ENCODE measurements around the gene SPECC1.
A peak's percentile ranks its signal among the peaks of the same experiment; 100 is the strongest.

The SPECC1 gene

GRCh38 chr17:20095336-20096080 lies 86.3 kb downstream of the SPECC1 start:
- Histone ChIP-seq H3K23ac (ENCODE audit: low read length) (no peak overlapping the region), H2BK12ac (ENCODE audit: low read length) (no peak overlapping the region), H3K18ac (ENCODE audit: low read length) (no peak overlapping the region), H3K27ac (ENCODE audit: low read depth, low read length) (no peak overlapping the region), H2AFZ (ENCODE audit: insufficient read depth, low read length, poor library complexity) (no peak overlapping the region), H4K91ac (ENCODE audit: low read depth, low read length) (no peak overlapping the region), H4K8ac (ENCODE audit: low read depth, low read length) (no peak overlapping the region), H2BK120ac (ENCODE audit: insufficient read depth, low read length, poor library complexity) (no peak overlapping the region), H3K79me2 (ENCODE audit: control insufficient read depth, insufficient read depth, low read length, poor library complexity) (no peaks in the 10 kb centered on the region), H3K79me1 (ENCODE audit: low read length) (no peaks in the 10 kb centered on the region), H2BK5ac (ENCODE audit: low read depth, low read length, poor library complexity) (no peak overlapping the region), H4K12ac (ENCODE audit: low read depth, low read length) (no peak overlapping the region), H3K9me3 (ENCODE audit: insufficient read depth, low read depth, low read length) (no peaks in the 10 kb centered on the region), H3K4me1 (ENCODE audit: control insufficient read depth in 1 of 2, insufficient read depth in 2 of 2, low read length in 2 of 2) (peaks cover 0 to 5% of the 10 kb centered on the region in 2 experiments), H3K27me3 (ENCODE audit: insufficient read depth, low read length) (no peaks in the 10 kb centered on the region), H3K9ac (ENCODE audit: low read length) (no peak overlapping the region), H3K4me3 (ENCODE audit: low read depth, low read length) (no peak overlapping the region), H3K14ac (ENCODE audit: low read length) (no peak overlapping the region), H3K4me2 (ENCODE audit: low read length) (no peak overlapping the region), H2AK5ac (ENCODE audit: low read length) (no peak overlapping the region), H3K36me3 (ENCODE audit: control insufficient read depth in 1 of 2, insufficient read depth in 2 of 2, low read length in 2 of 2) (no peaks in the 10 kb centered on the region), H3K4ac (ENCODE audit: low read depth, low read length) (no peak overlapping the region)
- WGBS (ENCODE audit: extremely low coverage, insufficient coverage, insufficient read length): no CpG with 5 or more reads among the region's 18 CpGs
- DNase-seq: peak; percentile 17 to 42

GRCh38 chr17:20096430-20096829 lies 87.3 kb downstream of the SPECC1 start:
- peaks cover 0 to 3% of the 10 kb centered on the region in 2 experiments for H3K4me1 ChIP-seq (ENCODE audit: control insufficient read depth in 1 of 2, insufficient read depth in 2 of 2, low read length in 2 of 2)
- no peak overlapping the region for H2BK5ac ChIP-seq (ENCODE audit: low read depth, low read length, poor library complexity)
- no peaks in the 10 kb centered on the region for H3K9me3 ChIP-seq (ENCODE audit: insufficient read depth, low read depth, low read length)
- no peaks in the 10 kb centered on the region for H3K79me1 ChIP-seq (ENCODE audit: low read length)
- H3K4ac ChIP-seq (ENCODE audit: low read depth, low read length): no peak overlapping the region
- no peak overlapping the region for H3K27ac ChIP-seq (ENCODE audit: low read depth, low read length)
- H3K9ac ChIP-seq (ENCODE audit: low read length): no peak overlapping the region
- H3K4me3 ChIP-seq (ENCODE audit: low read depth, low read length): no peak overlapping the region
- H3K79me2 ChIP-seq (ENCODE audit: control insufficient read depth, insufficient read depth, low read length, poor library complexity): no peaks in the 10 kb centered on the region
- no peaks in the 10 kb centered on the region for H3K36me3 ChIP-seq (ENCODE audit: control insufficient read depth in 1 of 2, insufficient read depth in 2 of 2, low read length in 2 of 2)
- no peak for DNase-seq
- no peak overlapping the region for H3K23ac ChIP-seq (ENCODE audit: low read length)
- H2BK12ac ChIP-seq (ENCODE audit: low read length): no peak overlapping the region
- H2BK120ac ChIP-seq (ENCODE audit: insufficient read depth, low read length, poor library complexity): no peak overlapping the region
- H3K18ac ChIP-seq (ENCODE audit: low read length): no peak overlapping the region
- H3K27me3 ChIP-seq (ENCODE audit: insufficient read depth, low read length): no peaks in the 10 kb centered on the region
- no CpG with 5 or more reads among the region's 8 CpGs for WGBS (ENCODE audit: extremely low coverage, insufficient coverage, insufficient read length)
- H3K14ac ChIP-seq (ENCODE audit: low read length): no peak overlapping the region
- no peak overlapping the region for H4K8ac ChIP-seq (ENCODE audit: low read depth, low read length)
- no peak overlapping the region for H2AK5ac ChIP-seq (ENCODE audit: low read length)
- H3K4me2 ChIP-seq (ENCODE audit: low read length): no peak overlapping the region
- no peak overlapping the region for H4K91ac ChIP-seq (ENCODE audit: low read depth, low read length)
- no peak overlapping the region for H4K12ac ChIP-seq (ENCODE audit: low read depth, low read length)
- H2AFZ ChIP-seq (ENCODE audit: insufficient read depth, low read length, poor library complexity): no peak overlapping the region

GRCh38 chr17:20097330-20097729 lies 88.2 kb downstream of the SPECC1 start:
- H3K79me1 ChIP-seq (ENCODE audit: low read length): no peaks in the 10 kb centered on the region

GRCh38 chr17:20098314-20098713 lies 89.2 kb downstream of the SPECC1 start:
- H3K4me2 ChIP-seq (ENCODE audit: low read length): no peak overlapping the region
- H3K79me2 ChIP-seq (ENCODE audit: control insufficient read depth, insufficient read depth, low read length, poor library complexity): no peaks in the 10 kb centered on the region
- peaks cover 1% of the 10 kb centered on the region for H3K9me3 ChIP-seq (ENCODE audit: insufficient read depth, low read depth, low read length)
- no CpG with 5 or more reads among the region's 7 CpGs for WGBS (ENCODE audit: extremely low coverage, insufficient coverage, insufficient read length)
- H3K27me3 ChIP-seq (ENCODE audit: insufficient read depth, low read length): no peaks in the 10 kb centered on the region
- no peak for DNase-seq
- no peak overlapping the region for H3K14ac ChIP-seq (ENCODE audit: low read length)
- no peak overlapping the region for H3K23ac ChIP-seq (ENCODE audit: low read length)
- no peak overlapping the region for H4K8ac ChIP-seq (ENCODE audit: low read depth, low read length)
- no peaks in the 10 kb centered on the region for H3K79me1 ChIP-seq (ENCODE audit: low read length)
- no peak overlapping the region for H4K12ac ChIP-seq (ENCODE audit: low read depth, low read length)
- H3K4me3 ChIP-seq (ENCODE audit: low read depth, low read length): no peak overlapping the region
- H3K36me3 ChIP-seq (ENCODE audit: control insufficient read depth in 1 of 2, insufficient read depth in 2 of 2, low read length in 2 of 2): no peaks in the 10 kb centered on the region
- H3K4me1 ChIP-seq (ENCODE audit: control insufficient read depth in 1 of 2, insufficient read depth in 2 of 2, low read length in 2 of 2): no peaks in the 10 kb centered on the region
- H3K4ac ChIP-seq (ENCODE audit: low read depth, low read length): no peak overlapping the region
- H2AK5ac ChIP-seq (ENCODE audit: low read length): no peak overlapping the region
- no peak overlapping the region for H3K18ac ChIP-seq (ENCODE audit: low read length)
- no peak overlapping the region for H4K91ac ChIP-seq (ENCODE audit: low read depth, low read length)
- H2BK120ac ChIP-seq (ENCODE audit: insufficient read depth, low read length, poor library complexity): no peak overlapping the region
- no peak overlapping the region for H3K27ac ChIP-seq (ENCODE audit: low read depth, low read length)
- H2BK12ac ChIP-seq (ENCODE audit: low read length): no peak overlapping the region
- H3K9ac ChIP-seq (ENCODE audit: low read length): no peak overlapping the region
- no peak overlapping the region for H2AFZ ChIP-seq (ENCODE audit: insufficient read depth, low read length, poor library complexity)
- H2BK5ac ChIP-seq (ENCODE audit: low read depth, low read length, poor library complexity): no peak overlapping the region

More at GRCh38 chr17:20097330-20097729, 88.2 kb downstream of the SPECC1 start:
- H2BK5ac ChIP-seq (ENCODE audit: low read depth, low read length, poor library complexity): no peak overlapping the region
- H2BK120ac ChIP-seq (ENCODE audit: insufficient read depth, low read length, poor library complexity): no peak overlapping the region
- H4K8ac ChIP-seq (ENCODE audit: low read depth, low read length): no peak overlapping the region
- H3K4ac ChIP-seq (ENCODE audit: low read depth, low read length): no peak overlapping the region
- H3K36me3 ChIP-seq (ENCODE audit: control insufficient read depth in 1 of 2, insufficient read depth in 2 of 2, low read length in 2 of 2): no peaks in the 10 kb centered on the region
- WGBS (ENCODE audit: extremely low coverage, insufficient coverage, insufficient read length): no CpG with 5 or more reads among the region's 6 CpGs
- H3K9ac ChIP-seq (ENCODE audit: low read length): no peak overlapping the region
- no peak overlapping the region for H3K23ac ChIP-seq (ENCODE audit: low read length)
- no peak overlapping the region for H2AK5ac ChIP-seq (ENCODE audit: low read length)
- no peaks in the 10 kb centered on the region for H3K4me1 ChIP-seq (ENCODE audit: control insufficient read depth in 1 of 2, insufficient read depth in 2 of 2, low read length in 2 of 2)
- no peak overlapping the region for H3K14ac ChIP-seq (ENCODE audit: low read length)
- H3K9me3 ChIP-seq (ENCODE audit: insufficient read depth, low read depth, low read length): peaks cover 1% of the 10 kb centered on the region
- H2AFZ ChIP-seq (ENCODE audit: insufficient read depth, low read length, poor library complexity): no peak overlapping the region
- H3K79me2 ChIP-seq (ENCODE audit: control insufficient read depth, insufficient read depth, low read length, poor library complexity): no peaks in the 10 kb centered on the region
- H2BK12ac ChIP-seq (ENCODE audit: low read length): no peak overlapping the region
- DNase-seq: peak in 1 of 2 donors; percentile 16
- no peak overlapping the region for H3K4me3 ChIP-seq (ENCODE audit: low read depth, low read length)
- no peak overlapping the region for H4K91ac ChIP-seq (ENCODE audit: low read depth, low read length)
- no peak overlapping the region for H3K27ac ChIP-seq (ENCODE audit: low read depth, low read length)
- no peaks in the 10 kb centered on the region for H3K27me3 ChIP-seq (ENCODE audit: insufficient read depth, low read length)
- no peak overlapping the region for H3K18ac ChIP-seq (ENCODE audit: low read length)
- no peak overlapping the region for H4K12ac ChIP-seq (ENCODE audit: low read depth, low read length)
- H3K4me2 ChIP-seq (ENCODE audit: low read length): no peak overlapping the region

Measured in trophoblast cell (in vitro differentiated cells and primary cell).